Measurements from ENCODE around the gene EXOC7.

- TF ChIP-seq POLR2A (IDR thresholded peaks at IDR 0.05): no peak
- TF ChIP-seq, protein P1, sequence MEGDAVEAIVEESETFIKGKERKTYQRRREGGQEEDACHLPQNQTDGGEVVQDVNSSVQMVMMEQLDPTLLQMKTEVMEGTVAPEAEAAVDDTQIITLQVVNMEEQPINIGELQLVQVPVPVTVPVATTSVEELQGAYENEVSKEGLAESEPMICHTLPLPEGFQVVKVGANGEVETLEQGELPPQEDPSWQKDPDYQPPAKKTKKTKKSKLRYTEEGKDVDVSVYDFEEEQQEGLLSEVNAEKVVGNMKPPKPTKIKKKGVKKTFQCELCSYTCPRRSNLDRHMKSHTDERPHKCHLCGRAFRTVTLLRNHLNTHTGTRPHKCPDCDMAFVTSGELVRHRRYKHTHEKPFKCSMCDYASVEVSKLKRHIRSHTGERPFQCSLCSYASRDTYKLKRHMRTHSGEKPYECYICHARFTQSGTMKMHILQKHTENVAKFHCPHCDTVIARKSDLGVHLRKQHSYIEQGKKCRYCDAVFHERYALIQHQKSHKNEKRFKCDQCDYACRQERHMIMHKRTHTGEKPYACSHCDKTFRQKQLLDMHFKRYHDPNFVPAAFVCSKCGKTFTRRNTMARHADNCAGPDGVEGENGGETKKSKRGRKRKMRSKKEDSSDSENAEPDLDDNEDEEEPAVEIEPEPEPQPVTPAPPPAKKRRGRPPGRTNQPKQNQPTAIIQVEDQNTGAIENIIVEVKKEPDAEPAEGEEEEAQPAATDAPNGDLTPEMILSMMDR (IDR thresholded peaks at IDR 0.05): no peak
- no peak for TF ChIP-seq POLR2AphosphoS5 (IDR thresholded peaks at IDR 0.05)
Observed at GRCh38 chr17:76111956-76112355, 8.4 kb upstream of the EXOC7 start.
